DMS 273 (cell line): ENCODE measurements around the gene FRAT2.

ENCODE experiments used
- DNase-seq: peaks from one replicate; lab custom pipeline; 2025; ENCODE audit not compliant: unreplicated experiment; lab: John Stamatoyannopoulos, UW

The FRAT2 gene

DNA sequence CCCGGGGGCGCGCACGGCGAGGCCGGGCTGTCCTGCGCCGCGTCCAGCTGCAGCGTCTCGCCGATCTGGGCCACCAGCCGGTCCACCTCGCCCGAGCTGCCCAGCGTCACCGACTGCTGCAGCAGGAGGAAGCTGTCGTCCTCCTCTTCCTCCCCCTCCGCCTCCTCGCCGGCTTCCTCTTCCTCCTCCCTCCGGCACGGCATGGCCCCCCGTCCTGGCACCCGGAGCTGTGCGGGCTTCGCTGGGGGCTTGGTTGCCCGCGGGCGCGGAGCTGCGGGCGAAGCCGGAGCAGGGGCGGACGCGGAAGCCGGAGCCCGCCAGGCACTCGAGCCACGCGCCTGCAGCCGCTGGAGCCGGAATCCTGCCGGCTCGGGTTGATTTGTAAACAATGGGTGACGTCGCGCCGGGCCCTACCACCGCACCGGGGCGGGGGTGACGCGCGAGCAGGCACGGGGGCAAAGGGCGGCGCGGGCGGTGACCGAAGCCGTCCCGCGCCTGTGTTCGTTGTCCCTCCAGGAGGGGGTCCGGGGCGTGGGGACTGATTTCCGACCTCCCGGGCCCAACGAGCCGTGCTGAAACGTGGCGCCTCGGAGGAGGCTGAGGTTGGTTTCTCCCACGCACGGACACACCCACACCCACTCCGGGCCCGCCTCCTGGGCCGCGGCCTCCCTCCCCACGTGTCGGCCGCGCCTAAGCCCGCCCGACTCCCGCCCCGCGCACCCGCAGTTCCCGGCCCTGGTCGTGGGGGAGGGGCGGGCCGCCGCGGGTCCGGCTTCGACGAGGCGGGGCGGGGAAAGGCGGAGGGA, at the start of gene FRAT2:
TSS of gene FRAT2 (minus strand) at position 360 of the 806 bp plus-strand sequence. CDS start at position 203, 157 bp downstream.
- DNase-seq = peak; percentile 90

DNA sequence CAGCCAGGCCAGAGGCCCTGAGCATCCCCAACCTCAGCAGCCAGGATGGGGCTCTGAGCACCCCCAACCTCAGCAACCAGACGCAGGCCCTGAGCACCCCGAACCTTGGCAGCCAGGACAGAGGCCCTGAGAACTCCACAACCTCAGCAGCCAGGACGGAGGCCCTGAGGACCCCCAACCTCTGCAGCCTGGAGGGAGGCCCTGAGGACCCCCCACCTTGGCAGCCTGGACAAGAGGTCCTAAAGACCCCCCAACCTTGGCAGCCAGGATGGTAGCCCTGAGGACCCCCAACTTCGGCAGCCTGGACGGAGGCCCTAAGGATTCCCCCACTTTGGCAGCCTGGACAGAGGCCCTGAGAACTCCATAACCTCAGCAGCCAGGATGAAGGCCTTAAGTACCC, 49.6 kb upstream of the FRAT2 start:
- DNase-seq = no peak

DNA sequence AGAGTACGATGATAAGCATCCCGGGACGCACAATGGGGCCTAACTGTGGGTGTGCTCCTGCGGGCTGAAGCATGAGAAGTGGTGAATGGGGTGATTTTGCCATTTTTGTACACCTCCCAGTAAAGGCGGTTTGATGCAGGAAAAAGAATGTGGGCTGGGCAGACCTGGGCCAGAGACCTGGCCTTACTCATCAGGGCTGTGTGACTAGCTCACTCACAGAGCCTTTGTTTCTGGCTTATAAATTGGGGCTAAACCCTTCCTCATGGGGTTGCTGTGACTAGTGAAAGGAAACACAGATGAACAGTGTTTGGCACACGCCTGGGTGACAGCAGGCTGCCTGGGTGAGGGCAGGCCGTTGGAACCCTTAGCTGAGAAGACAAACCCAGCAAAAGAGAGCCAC, 48.6 kb upstream of the FRAT2 start:
- DNase-seq = no peak

DNA sequence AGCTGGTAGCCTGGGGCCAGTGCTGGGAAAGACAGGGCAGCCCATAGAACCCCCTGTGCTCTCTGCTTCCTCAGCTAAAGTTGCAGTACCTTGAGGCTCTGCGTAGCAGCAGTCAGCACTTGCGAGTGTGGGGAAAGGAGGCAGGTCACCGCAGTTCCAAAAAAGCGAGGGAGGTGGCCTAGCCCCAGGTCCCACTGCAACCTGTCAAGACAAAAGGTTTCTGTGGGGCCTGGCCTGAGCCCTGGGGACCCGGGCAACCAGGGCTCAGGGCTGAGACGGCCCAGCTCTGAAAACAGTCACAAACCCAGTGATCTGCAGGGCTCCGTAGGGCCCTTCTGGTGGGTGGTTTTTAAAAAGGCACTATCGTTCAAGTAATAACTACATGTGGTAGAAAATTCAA, 47.1 kb upstream of the FRAT2 start:
- DNase-seq = no peak

DNA sequence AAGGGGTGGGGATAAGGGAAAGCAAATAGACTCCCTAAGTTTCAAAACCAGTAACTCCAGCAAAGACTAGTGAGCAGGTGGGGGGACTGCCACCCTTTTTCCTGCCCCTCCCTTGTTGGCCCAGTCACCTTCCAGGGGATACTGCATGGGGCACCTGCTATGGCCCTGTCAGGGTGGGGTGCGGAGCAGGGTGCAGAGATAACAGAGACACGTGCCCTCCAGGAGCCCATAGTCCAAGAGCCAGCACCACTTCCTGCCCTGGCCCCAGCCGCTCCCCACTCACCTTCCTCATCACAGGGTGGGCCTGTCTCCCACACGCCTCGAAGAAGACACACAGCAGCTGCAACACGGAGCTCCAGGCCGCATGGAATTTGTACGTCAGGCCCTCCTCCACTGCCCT, 46.0 kb upstream of the FRAT2 start:
- DNase-seq = no peak

DNA sequence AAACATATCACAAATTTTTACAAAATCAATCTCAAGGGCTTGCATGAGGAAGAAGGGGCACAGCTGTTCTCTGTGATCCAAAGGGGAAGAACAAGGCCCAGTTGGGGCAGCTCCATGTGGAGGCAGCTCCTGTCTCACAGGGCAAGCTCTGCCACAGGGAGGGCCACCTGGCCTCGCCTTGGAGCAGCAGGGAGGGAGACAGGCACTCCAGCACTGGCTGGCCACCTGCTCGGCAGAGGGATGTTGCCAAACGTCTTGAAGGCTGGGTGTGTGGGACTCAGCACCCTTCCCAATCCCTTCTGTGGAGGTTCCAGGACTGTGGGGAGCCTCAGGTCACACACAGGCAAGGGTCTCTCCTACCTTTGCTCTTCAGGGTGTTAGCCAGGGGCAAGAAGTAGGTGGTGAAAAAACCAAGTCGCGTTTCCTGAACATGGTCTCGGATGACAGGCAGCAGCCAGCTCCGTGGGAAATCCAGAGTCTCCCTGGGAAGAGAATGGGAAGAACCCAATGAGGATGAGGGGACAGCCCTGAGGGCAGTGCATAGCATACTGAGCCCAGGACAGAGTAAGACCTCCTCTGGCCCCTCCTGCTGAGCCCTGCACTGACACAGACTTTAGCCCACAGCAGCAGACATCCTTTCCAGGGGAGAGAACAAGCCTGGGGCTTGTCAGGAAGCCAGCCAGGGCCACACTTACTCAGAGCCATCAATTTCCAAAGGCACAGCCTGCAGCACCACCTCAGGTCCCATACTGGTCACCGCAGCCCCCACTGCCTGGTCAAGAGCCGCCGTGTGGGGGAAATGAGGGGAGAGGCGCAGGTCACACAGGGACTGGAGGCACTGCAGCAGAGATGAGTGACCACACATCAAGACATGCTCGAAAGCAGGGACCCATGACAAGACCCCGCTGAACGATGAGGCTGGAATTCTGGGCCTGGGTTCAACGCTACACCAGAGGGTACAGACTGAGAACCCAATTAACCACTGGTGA, 44.7 kb upstream of the FRAT2 start:
- peak; percentile 47 for DNase-seq

GRCh38 chr10:97376413-97376812, 41.9 kb upstream of the FRAT2 start:
- no peak for DNase-seq

- DNase-seq = no peak
These were observed 38.9 kb upstream of the FRAT2 start for GRCh38 chr10:97373456-97373855.

DNA sequence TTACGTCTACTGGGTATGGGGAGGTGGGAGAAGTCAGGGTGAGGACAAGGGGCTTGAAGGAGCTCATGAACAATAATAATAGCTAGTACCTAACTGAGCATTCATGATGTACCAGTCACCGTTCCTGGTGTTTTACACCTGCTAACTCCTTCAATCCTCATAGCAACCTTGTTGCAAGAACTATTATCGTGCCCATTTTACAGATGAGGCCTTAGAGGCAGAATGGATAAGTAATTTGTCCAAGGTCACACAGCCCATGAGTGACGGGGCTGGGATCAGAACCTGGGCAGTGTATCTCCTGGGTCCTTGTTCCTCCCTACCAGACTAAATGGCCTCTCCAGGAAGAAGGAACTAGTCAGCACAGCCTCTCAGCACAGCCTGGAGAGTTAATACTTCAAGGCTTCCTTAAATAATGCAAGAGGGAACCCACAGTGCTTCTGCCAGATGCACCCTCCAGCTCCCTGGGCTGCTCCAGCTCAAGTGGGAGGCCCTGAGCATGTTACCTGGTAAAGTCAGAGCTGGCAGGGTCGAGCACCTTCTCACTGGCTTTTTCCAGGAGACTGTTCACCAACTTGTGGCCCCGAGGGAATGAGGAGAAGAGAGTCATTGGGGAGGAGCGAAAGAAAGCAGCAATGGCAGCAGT, 37.8 kb upstream of the FRAT2 start:
- no peak for DNase-seq

DNA sequence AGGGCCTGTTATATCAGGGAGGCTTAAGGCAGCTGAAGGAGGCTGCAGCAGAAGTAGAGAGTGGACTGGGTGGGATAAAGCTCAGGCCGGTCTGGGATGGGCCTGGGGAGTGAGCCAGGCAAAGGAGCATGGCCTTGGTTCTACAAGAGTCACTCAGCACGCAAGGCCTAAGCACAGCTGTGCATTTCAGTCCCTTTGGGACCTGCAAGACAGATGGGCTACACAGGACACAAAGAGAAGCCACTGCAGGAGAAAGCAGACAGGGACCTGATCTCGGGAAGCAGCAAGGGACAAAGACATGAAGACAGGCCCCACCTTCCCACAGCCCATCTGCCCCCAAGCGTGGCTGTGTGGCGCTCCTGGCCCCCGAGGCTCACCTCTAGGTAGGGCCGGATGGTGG, 37.2 kb upstream of the FRAT2 start:
- no peak for DNase-seq

GRCh38 chr10:97367126-97367649, 32.7 kb upstream of the FRAT2 start:
- no peak for DNase-seq

DNA sequence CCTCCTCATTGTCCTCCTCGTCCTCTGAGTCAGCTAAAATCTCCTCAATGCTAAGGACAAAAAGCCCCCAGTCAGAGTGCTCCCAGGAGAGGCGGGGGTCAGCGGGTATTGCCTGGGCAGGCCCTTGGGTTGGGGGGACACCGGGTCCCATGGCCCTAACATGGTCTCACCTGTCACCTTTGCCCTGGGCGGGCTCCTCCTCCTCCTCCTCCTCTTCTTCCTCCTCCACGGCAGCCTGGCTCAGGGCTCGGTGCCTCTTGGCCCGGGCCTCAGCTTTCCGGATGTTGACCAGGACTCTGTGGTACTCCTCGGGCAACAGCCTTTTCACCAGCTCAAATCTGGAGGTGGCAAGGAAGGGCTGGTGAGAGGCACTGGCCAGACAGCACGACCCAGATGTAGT, 32.0 kb upstream of the FRAT2 start:
- DNase-seq = no peak

GRCh38 chr10:97365761-97366351, 31.3 kb upstream of the FRAT2 start:
- DNase-seq = no peak

GRCh38 chr10:97363071-97363470, 28.5 kb upstream of the FRAT2 start:
- DNase-seq = no peak

GRCh38 chr10:97362310-97363033, 27.9 kb upstream of the FRAT2 start:
- no peak for DNase-seq

- no peak for DNase-seq
These were observed 27.0 kb upstream of the FRAT2 start for GRCh38 chr10:97361537-97361901.

- no peak for DNase-seq
These were observed 26.4 kb upstream of the FRAT2 start for GRCh38 chr10:97360705-97361536.

GRCh38 chr10:97358781-97359180, 24.3 kb upstream of the FRAT2 start:
- no peak for DNase-seq

DNA sequence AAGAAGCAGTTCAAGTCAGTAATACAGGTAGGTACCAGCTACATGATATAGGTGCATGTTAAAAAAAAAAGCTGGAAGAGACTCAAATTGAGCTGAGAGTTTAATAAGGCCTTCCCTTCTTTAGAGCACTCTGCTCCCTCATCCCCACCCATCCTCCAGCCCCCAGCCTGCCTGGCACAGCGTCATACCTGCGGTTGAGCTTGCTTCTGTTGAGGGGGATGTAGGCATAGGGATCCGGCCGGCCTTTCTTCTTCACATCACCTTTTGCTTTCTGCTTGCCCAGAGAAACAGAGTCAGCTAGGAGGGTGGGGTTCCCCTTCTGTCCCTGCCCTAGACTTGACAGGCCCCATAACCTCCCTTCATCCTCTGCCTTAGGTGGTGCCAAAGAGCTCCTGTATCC, 23.8 kb upstream of the FRAT2 start:
- DNase-seq = no peak
